Myocyte (in vitro differentiated cells): Measurements from ENCODE around the gene RNF208. TPM values are rescaled to one million over a fixed set of nuclear protein-coding genes. Genes with fewer than 3 reads are reported as not detected.
"Not testable (repeated sequence)": the region's sequence is repeated elsewhere in the genome, so short reads cannot be mapped to it uniquely, and the experiment has no call there.

ENCODE experiments used
- DNase-seq: peaks from one replicate; pipeline ENCODE4 v3.0.0-alpha.2; 2012; ENCODE audit warnings: low read depth
- polyA plus RNA-seq: library from polyadenylated mRNA; unstranded; fragments of >200 nt; gene quantifications from one replicate; pipeline ENCODE4 v1.2.1, GENCODE V29; 2012; ENCODE audit warnings: missing spikeins
- total RNA-seq: library from RNA; depleted of rRNA; stranded (reverse); fragments of >200 nt; gene quantifications from 2 replicates; pipeline ENCODE4 v1.2.3, GENCODE V29; 2014

RNF208 gene
- total RNA-seq, result 0.21 and 0.36 TPM in 2 replicates
- polyA plus RNA-seq, result 3.7 TPM

DNA sequence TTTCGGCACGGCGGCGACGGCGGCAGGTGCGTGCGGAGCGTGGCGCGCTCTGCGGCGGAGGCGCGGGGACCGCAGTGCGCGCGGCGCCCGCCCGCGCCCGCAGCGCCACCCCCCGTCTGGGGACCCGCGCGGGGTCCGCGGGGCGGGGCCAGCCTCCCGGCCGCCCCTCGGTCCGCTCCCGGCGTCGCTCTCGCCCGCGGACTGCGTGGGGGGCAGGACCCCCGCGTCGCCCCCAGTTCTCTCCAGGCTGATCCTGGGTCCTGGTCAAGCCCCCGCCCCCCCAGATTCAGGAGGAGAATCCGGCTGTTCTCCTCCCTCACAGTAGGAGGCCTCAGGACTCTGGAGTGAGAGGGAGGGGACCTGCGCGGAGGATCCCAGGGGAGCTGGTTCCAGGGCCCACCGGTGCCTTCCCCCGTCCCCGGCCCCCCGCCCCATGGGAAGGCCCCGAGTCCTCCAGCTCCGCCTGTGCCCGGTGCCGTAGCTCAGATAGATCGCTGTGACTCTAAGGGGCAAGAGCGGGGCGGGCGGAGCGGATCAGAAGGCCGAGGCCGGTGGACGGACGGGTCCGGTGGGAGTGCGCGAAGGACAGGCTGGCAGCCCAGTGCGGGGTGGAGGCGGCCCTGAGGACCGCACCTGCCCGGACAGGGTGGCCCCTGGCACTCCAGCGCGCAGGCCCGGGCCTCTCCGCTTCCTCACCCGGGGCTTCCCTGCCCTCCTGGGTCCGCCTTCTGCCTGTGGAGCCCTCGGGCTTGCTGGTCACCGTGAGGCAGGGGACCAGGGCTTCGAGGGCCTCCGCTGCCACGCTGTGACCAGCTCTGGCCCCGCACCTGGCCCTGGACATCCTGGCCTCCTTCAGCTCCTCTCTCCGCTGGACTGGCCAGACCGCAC is at the start of gene RNF208:
TSS of gene RNF208 (minus strand) at position 51 of the 888 bp plus-strand sequence. CDS start 1,028 bp downstream, outside the sequence.
- DNase-seq, result peak; percentile 7

GRCh38 chr9:137271696-137272076 is 49.6 kb upstream of the RNF208 start:
- no peak for DNase-seq

GRCh38 chr9:137270929-137271695 is 49.1 kb upstream of the RNF208 start:
- DNase-seq, result peak; percentile 57

GRCh38 chr9:137269231-137269772 is 47.3 kb upstream of the RNF208 start:
- peak; percentile 24 for DNase-seq

GRCh38 chr9:137268538-137269201 is 46.6 kb upstream of the RNF208 start:
- DNase-seq, result no peak

DNA sequence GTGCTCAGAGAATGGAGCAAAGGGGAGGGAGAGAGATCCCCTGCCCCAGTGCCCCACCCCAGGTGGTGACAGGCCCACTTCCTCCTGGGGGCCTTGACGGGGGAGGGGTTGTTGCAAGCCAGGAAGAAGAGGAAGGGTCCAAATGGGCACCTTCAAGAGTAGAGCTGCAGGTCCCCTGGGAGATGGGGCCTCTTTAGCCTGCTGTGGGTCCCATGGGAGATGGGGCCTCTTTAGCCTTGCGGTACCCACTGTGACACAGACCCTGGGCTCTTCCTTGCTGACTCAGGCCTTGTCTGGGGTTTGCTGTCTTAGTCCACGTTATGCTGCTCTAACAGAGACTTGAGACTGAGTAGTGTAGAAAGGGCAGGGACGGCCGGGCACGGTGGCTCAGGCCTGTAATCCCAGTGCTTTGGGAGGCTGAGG is 45.9 kb upstream of the RNF208 start:
- no peak for DNase-seq

GRCh38 chr9:137266585-137267453 is 44.8 kb upstream of the RNF208 start:
- no peak for DNase-seq

DNA sequence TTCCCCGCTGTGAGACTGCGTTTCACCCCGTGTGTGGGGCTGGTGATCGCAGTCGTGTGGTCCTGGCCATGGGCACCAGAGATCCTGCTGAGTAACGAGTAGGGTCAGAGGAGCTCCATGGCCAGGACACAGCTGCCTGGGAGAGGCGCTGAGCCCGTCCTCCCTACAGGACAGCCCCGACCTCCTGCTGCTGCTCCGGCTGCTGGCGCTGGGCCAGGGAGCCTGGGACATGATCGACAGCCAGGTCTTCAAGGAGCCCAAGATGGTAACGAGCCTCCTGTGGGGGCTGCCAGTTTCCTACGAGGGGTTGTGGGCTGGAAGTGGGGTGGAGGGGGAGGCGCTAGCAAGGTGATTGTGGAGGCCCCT is 44.1 kb upstream of the RNF208 start:
- no peak for DNase-seq

- no peak for DNase-seq
Observed at GRCh38 chr9:137265496-137266161, 43.6 kb upstream of the RNF208 start.

DNA sequence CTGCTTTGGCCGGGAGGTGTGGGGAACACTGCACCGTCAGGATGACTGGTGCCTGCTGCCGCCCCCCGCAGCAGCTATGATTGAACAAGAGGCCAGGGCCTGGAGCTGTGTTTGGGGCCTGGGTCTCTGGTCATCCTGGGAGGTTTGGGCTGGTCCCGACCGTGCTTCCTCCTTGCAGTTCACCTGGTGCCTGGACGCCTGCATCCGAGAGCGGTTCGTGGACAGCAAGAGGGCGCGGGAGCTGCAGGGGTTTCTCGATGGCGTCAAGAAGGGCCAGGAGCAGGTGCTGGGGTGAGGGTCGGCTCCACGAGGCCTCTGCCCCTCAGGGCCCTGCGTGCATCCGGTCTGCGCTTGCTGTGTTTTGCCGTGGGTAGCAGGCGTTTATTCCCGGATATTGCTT is 42.0 kb upstream of the RNF208 start:
- no peak for DNase-seq

DNA sequence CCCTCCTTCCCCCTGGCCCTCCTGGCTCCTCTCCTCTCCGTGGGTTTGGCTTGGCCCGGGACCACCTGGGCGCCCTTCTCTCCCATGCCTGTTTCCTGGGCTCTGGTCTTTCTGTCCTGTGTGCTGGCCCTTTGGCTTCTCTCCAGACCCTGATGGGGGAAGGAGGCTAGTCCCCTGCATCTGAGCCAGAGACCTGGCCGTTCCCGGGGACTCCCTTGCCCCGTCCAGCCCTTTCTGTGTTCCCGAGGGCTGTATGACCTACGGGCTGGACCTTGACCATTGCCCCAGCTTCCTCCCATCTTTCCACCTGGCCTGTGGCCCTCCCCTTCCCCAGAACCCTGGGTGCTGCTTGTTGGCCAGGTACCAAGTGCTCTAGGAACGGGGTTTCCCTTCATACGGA is 41.5 kb upstream of the RNF208 start:
- no peak for DNase-seq

DNA sequence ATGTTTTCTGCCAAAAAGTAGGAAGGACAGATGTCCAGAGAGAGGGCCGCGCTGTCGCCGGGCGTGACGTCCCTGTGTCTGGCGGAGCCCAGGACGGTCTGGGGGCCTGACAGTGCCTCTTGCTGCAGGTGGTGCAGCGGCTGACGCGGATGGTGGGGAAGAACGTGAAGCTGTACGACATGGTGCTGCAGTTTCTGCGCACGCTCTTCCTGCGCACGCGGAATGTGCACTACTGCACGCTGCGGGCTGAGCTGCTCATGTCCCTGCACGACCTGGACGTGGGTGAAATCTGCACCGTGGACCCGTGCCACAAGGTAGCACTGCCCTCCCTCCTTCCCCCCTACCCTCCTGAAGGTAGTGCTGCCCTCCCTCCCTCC is 40.9 kb upstream of the RNF208 start:
- DNase-seq, result no peak

DNA sequence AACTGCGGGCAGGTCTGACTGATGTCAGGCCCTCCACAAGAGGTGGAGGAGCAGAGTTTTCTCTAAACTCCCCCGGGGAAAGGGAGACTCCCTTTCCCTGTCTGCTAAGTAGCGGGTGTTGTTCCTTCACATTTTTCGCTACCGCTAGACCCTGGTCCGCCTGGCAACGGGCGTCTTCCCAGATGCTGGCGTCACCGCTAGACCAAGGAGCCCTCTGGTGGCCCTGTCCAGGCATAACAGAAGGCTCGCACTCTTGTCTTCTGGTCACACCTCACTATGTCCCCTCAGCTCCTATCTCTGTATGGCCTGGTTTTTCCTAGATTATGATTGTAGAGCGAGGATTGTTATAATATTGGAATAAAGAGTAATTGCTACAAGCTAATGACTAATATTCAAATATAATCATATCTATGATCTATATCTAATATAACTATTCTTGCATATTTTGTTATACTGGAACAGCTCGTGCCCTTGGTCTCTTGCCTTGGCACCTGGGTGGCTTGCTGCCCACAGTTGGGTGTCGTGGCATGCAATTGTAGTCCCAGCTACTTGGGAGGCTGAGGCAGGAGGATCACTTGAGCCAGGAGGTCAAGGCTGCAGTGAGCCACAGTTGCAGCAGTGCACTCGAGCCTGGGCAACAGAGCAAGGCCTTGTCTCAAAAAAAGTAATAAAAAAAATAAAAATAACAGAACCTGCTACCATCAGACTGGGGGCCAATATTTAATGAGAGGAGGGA is 40.3 kb upstream of the RNF208 start:
- not testable (repeated sequence) for DNase-seq

DNA sequence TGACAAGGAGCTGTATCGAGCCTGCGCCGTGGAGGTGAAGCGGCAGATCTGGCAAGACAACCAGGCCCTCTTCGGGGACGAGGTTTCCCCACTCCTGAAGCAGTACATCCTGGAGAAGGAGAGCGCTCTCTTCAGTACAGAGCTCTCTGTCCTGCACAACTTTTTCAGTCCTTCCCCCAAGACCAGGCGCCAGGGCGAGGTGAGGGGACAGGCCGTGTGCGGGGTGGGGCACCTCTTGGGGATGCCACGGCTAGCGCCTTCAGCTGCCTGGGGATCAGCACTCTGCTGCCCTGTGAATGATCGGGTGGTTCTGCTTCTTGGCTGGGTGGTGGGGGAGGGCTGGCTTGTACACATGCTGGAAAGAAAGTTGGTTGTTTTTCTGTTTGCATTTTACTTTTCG is 34.8 kb upstream of the RNF208 start:
- DNase-seq, result no peak

DNA sequence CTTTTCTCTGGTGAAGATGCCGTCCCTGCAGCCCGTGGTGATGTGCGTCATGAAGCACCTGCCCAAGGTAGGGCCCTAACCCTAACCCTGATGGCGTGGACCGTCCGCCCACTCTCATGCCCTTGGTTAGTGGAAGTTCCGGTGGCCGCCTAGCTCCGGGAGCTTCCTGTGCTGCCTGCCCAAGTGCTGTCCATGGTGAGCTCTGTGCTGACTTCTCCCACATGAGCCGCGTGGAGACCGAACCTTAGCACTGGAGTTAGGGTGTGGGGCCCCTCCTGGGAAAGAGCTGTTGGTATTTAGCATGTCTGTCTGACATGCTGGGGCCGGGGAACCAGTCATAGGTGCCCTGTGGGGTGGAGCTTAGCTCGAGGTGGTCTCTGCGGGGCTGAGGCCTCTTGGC is 34.3 kb upstream of the RNF208 start:
- DNase-seq, result no peak

DNA sequence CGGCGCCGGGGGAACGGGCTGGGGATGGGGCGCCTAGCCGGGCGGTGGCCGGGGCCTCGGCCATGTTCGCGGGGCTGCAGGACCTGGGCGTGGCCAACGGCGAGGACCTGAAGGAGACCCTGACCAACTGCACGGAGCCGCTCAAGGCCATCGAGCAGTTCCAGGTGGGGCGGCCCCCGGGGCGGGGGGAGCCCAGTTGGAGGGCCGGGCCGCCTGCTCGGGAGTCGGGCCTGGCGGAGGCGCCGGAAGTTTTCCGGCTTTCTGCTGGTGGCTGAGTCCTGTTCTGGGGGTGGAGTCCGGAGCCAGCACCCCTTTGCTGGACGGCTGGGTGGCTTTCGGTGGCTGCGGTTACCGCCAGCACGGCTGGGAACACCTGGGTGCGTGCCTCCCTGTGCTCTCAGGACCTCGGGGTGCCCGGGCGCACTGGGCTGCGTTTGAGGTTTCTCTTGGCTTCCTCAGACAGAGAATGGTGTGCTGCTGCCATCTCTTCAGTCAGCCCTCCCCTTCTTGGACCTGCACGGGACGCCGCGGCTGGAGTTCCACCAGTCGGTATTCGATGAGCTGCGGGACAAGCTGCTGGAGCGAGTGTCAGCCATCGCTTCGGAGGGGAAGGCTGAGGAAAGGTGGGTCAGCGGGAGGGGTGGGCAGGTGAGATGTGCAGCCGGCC is 33.5 kb upstream of the RNF208 start:
- peak; percentile 48 for DNase-seq

DNA sequence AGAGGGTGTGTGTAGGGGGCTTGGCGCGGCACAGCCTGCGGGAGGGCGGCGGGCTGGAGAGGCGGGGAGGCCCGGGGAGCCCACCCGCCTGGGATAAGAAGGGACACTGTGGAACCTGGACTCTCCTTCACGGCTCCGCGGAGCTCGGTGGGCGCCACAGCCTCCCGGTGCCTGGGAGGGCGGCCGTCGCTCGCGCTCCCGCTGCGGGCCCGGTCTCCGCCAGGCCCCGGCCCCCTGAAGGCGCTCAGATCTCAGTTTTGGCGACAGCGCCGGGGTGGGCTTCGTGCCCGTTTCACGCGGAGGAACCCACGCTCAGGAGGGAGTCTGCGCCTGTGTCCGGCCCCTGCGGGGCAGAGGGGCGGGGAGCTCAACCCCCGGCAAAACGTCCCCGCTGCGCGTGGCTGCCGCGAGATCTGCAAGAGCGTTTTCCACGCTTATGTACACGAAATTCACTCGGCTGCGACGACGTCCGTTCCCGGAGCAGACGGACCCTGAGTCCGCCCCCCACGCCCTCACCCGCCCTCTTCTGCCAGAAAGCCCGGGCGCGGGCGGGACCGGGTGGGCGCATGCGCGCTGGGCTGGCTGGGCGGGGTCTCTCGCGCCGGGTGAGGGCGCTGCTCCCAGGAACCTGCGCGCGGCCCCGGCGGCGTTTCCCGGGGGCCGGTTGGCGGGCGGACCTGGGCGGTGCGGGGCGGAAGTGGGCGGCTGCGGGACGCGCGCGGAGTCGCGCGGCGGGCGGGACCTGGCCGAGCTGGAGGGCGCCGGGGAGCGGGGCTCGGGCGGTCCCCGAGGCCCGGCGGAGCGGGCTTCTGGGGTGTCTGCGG is 32.8 kb upstream of the RNF208 start, which contains the start of gene NELFB:
TSS of gene NELFB (plus strand) at position 704 of the 824 bp plus-strand sequence.
- DNase-seq, result peak; percentile 88
